HTR-8/SVneo (cell line): ENCODE measurements around the gene ZNF182.
"Not testable (repeated sequence)": the region's sequence is repeated elsewhere in the genome, so short reads cannot be mapped to it uniquely, and the experiment has no call there.

Source experiments
- DNase-seq: peaks from one replicate; pipeline ENCODE4 v3.0.0; 2011; ENCODE audit warnings: low spot score, mixed read lengths; ENCODE audit not compliant: insufficient read length
- FAIRE-seq: peaks from 2 replicates; lab custom pipeline; 2011; peaks lifted over from hg19 to GRCh38; lab: Jason Lieb, UNC

ZNF182 gene

DNA sequence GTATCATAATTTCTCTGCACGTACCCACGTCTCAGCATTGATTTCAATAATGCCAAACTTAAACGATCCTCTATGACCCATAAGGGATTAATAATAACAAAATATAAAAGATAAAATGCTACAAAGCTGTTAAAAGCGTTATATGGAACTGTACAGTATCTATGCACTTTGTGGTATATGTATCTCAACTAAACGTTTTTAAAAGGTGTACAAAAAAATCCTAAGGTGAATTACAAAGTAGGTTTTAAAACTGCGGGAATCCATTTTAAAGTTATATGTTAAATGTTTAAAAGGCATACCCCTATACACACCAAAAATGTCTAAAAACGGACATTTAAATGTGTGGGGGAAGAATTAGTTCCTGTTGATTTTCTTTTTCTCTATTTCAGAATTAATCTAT is 860 bp downstream of the ZNF182 start:
- no peak for DNase-seq
- no peak for FAIRE-seq

DNA sequence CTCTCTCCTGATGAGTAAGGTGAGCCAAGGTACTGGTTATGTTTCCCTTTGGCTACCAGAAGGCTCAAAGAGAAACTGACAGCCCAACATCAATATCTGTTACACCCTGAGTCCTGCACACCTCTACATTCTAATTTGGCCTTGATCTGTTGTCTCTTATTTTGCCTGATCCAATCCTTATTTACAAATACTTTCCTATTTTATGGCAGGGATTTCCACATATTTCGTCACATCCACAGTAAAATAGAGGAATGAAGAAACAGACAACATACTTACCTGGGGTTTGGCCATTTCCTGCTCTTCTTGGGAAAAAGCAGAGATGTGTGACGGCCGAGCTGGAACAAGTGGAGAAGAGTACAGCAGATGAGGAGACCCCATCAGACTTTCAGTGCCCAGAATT is 1.5 kb downstream of the ZNF182 start:
- DNase-seq (no peak), FAIRE-seq (no peak)

DNA sequence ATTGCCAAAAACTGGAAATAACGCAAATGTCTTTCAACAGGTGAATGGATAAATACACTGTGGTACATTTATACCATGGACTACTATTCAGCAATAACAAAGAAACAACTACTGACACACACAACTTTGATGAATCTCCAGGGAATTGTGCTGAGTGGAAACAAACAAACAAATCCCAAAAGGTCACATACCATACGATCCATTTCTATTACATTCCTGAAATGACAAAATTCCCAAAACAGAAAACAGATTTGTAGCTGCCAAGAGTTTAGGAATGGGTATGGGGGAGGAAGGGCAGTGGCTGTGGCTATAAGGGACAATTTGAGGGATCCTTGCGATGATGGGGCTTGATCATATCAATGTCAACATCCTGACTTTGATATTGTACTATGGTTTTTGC is 2.5 kb downstream of the ZNF182 start:
- FAIRE-seq: no peak

DNA sequence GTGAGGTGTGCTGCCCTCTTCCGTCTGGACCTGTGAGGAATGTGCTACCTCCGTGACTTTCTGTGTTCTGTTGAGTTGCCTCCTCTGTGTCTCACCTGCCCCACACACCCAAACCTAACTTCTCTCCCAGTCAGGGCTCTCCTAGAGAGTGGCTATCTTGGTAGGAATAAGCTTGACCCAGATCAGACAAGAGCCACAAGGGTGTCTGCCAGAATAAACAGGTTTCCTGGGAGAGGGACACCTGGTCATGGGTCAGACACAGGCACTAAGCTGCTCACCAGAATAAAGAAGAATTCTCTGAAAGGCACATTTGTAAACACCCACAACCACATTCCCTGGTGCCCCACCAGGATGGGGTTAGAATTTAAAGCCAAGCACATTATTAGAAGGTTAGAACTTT is 11.1 kb downstream of the ZNF182 start:
- DNase-seq (no peak), FAIRE-seq (no peak)

More for the DNA sequence above, 2.5 kb downstream of the ZNF182 start:
- no peak for DNase-seq

DNA sequence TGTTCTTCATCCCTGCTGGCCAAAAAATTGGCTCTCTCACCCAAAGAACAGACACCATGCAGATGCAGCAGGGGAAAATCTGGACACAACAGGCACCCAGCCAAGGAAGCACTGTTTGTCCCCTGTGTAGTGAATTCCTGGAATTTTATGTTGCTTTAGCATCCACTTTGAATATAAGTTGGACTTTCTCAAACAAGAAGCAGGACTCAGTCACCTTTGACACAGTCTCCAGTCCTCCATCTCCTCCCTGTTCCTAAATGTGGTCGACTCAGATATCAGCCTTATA is 11.8 kb downstream of the ZNF182 start:
- DNase-seq: no peak
- no peak for FAIRE-seq

DNA sequence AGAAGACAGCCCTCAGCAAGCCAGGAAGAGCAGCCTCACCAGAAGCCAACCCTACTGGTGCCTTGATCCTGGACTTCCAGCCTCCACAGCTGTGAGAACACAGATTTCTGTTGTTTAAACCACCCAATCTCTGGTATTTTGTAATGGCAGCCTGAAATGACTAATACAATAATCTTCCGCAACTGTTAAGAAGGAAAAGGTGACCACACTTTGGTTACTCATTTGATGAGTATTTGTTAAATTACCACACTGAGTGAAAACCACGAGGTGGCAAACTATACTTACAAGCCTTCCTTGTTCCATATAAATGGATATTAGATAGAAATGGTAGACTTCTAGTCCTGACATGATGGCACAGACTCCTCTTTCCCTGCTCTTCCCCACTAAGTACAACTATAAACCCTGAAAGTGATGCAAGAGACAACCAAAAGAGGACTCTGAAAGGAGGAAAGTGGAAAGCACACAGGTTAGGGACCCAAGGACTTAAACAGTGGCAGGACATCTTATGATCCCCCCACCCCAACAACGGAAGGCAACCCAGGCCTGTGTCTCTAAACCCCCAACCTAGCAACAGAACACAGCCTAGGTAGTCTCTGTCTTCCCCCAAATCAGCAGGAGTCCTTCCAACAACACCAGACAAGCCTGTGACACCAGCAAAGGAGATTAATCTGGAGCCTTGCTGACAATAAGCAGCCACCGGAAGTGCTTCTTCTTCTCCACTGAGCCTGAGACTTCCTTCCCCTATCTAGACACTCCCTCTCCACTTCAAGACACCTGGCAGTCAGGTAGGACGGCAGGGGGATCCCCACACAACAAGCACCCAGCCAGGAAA is 12.3 kb downstream of the ZNF182 start:
- DNase-seq (no peak), FAIRE-seq (no peak)

DNA sequence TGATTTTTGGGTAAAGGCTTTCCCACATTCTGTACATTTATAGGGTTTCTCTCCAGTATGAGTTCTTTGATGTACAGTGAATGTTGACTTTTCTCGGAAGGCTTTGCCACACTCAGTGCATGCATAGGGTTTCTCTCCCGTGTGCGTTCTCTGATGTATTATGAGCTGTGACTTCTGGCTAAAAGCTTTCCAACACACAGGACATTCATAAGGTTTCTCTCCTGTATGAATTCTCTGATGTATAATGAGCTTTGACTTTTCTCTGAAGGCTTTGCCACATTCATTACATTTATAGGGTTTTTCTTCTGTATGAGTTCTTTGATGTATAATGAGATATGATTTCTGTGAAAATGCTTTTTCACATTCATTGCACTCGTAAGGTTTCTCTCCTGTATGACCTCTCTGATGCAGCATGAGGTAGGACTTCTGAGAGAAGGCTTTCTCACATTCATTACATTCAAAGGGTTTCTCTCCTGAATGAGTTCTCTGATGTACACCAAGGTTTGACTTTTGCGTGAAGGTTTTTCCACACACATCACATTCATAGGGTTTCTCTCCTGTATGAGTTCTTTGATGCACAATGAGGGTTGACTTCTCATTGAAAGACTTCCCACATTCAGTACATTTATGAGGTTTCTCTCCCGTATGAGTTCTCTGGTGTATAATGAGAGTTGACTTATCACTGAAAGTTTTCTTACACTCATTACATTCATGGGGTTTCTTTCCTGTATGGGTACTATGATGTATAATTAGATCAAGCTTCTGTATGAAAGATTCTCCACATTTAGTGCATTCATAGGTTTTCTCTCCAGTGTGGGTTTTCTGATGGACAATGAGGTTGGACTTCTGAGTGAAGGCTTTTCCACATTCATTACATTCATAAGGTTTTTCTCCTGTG is 27.3 kb downstream of the ZNF182 start:
- no peak for DNase-seq
- FAIRE-seq: no peak

DNA sequence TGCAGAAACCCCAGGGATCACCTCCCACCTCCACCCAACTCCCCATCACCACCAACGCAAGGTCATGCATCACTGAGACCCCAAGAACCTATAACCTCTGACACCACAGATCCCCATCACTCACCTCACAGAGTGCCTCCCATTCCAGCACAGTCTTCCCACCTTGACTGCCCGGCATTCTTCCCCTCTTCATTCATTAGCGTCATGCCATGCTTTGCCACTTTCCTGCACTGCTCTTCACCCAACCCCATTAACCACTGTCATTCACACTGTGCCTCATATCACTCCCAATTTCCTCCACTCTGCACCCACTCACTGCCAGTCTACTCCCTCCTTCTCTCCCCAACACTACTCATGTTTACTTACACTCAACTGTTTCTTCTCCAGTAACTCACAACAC is 30.6 kb downstream of the ZNF182 start:
- FAIRE-seq (no peak), DNase-seq (no peak)

DNA sequence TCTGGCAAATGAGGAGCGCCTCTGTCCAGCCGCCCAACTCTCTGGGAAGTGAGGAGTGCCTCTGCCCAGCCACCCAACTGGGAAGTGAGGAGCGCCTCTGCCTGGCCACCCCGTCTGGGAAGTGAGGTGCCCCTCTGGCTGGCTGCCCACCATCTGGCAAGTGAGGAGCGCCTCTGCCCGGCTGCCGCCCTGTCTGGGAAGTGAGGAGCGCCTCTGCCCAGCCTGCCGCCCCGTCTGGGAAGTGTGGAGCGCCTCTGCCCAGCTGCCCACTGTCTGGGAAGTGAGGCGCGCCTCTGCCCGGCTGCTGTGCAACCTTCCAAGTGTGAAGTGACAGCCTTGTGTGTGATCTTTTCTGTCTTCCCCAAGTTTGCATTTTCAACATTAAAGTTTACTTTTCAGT is 38.3 kb downstream of the ZNF182 start:
- FAIRE-seq, DNase-seq: not testable (repeated sequence)

DNA sequence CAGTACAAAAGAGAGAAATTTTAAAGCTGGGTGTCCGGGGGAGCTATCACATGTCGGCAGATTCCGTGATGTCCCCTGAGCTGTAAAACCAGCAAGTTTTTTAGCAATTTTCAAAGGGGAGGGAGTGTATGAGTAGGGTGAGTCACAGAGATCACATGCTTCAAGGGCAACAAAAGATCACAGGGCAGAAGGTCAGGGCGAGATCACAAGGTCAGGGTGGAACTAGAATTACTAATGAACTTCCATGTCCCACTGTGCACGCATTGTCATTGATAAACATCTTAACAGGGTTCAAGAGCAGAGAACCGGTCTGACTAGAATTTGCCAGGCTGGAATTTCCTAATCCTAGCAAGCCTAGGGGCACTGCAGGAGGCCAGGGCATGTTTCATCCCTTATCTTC is 42.0 kb downstream of the ZNF182 start:
- DNase-seq, FAIRE-seq: not testable (repeated sequence)

DNA sequence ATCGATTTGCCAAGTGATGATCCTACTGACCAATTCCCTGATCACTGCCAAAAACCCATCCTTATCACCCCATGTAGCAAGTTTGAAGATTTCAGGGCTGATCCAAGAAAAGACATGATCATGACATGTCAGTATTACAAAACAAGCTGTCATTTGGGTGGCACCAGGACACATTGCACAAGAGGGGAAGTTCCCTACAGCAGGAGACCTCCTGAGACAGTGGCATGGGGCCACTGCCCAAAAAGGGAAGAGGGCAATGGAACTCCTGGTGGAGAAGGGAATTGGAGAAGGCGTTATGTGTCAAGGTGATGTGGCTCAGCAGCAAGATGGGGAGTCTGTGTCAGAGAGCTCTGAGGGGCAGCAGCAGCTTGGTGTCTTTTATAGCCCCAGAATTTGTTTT is 43.4 kb downstream of the ZNF182 start:
- DNase-seq (no peak), FAIRE-seq (no peak)

DNA sequence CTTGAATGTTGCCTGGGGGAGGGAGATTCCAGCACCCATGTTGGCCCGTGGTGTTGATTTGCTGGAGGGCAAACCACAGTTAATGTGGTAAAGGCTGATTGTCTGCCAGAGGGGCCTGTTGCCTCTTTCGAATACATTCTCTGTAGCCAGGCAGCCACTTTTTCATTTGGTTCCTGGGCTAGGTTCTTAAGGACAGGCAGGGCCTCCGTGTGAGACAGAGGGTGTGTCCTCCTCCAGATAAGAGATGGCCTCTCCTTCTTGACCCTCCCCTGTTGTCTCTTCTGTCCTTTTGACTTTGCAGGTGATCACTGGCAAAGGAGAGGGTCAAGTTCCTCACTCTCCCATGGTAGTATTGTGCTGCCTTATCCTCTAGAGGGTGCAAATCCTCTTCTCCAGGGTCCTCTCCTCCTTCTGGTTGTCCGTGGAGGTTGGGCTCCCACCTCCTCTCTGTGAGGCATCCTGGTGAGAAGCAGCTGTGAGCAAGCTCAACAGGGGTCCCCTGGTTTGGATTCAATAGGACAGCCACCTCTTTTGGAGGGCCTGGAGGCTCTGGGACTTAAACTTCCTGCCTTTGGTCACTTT is 44.9 kb downstream of the ZNF182 start:
- DNase-seq (peak; percentile 4), FAIRE-seq (no peak)

DNA sequence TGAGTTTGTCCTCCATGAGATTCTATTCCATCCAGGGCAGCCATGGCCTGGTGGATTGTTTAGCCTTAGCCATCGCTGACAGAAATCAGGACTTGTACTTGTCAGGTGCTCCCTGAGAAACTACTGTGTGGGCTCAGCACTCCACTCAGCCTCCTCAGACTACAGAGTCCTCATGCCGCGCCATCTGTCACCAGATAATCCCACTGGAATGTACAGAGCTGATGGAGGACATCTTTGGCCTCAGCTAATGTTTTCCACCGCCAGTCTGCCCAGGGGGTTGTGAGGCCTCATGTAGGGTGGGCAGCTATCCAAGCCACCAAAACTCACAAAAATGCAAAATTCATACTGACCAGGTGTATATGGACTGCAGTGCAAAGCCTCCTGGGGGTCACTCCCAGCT is 45.6 kb downstream of the ZNF182 start:
- not testable (repeated sequence) for FAIRE-seq, DNase-seq

DNA sequence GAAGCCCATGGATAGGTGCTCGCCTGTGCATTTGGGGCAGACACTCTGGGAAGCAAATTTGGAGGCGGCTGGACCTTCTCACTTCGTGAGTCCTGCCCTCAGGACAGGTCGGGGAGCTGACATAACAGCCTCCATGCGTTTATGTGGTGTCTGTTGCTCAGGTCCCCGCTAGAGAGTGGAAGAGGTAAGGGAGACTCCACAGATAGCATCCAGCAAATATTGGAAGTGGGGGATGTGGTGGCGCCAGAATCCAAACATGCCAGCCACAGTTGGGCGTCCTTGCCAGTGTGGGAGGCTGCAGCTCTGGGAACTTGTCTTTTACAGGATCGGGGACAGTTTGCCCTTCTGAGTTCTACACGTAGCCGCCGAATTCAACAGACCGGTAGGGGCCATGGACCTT is 47.8 kb downstream of the ZNF182 start:
- FAIRE-seq: no peak
- no peak for DNase-seq

DNA sequence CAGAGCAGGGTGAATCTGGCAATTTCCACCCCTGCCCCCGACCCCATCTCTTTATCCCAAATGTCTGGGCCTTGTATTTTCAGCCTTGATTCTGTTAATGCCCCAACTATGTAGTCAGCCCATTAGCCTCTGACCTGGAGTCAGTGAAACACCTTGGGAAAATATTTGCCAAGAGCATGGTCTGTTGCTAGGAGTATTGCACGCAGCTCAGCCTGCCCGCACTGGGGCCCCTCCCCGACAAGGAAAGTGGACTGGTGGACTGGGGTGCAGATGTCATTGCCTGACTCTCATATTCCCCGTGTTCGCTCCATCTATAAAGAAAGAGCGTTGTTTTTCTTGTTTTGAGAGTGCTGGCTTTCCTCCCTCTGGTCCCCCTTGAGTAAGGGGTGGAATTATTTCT is 48.5 kb downstream of the ZNF182 start:
- not testable (repeated sequence) for DNase-seq, FAIRE-seq

DNA sequence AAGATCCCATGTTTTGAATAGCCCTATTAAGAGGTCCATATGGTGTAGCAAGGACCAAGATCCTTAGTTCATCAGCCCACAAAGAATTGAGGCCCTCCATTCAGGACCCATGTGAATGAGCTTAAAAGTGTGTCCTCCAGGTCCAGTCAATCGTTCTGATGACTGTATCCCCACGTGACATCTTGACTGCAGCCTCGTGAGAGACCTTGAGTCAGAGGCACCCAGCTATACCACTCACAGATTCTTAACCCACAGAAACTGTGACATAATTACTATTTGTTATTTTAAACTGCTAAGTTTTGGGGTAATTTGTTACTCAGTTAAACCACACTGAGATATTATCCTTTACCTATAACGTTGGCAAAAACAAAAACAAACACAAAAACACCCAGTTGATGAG is 62.4 kb downstream of the ZNF182 start:
- FAIRE-seq: no peak
- no peak for DNase-seq

DNA sequence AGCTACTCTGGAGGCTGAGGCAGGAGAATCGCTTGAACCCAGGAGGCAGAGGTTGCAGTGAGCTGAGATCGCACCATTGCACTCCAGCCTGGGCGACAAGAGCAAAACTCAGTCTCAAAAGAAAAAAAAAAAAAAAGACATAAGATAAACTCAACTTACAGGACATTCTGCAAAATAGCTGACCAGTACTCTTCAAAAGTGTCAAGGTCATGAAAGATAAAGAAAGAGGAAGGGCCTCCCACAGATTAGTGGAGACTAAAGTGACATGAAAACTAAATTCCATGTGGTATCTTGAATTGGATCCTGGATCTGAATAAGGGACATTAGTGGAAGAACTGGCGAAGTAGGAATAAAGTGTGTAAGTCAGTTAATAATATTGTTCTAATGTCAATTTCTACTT is 63.3 kb downstream of the ZNF182 start:
- FAIRE-seq: no peak
- no peak for DNase-seq

DNA sequence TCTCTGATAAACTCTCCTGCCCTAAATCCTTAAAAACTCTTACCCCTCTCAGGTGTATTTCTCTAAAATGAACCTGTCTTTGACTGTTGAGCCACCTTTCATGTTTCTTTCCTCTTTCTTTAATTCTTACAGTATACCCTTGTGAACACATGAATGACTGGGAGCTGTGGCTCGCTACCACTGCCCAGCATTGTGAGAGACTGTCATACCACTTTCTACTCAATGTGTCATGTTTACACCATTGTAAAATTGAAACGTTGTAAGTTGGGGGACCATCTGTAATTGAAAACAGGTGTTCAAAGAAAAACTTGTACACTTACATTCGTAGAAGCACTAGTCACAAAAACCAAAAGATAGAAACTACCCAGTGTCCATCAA is 66.9 kb downstream of the ZNF182 start:
- DNase-seq: no peak
- no peak for FAIRE-seq

DNA sequence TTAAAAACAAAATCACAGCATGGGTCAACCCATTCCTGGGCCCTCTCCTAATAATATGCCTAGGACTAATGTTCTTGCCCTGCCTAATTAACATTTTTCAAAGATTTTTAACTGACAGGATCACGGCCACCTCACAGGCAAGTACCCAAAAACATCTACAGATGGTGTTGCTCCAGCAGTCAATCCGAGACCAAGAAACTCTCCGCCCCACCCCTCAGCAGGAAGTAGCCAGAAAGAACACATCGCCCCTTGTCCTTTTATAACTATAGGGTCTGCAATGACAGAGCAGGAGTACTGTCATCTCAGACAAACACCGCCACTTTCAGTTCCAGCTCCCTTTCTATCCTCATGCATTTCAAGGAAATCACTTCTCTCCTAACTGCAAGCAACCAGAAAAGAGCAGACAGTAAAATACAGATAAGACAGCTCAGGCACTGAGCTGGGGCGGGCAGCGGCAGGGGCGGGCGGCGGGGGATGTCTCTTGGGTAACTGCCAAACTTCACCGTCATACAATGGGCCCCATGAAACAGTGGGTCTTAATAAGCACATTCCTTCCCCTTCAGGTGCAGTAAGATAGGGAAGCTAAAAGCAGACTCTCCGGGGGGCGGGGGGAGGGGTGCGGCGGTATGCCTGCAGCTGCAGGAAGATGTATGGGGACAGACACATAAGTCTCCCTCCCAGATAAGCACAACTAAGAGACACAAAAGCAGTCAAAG is 67.4 kb downstream of the ZNF182 start:
- no peak for FAIRE-seq

DNA sequence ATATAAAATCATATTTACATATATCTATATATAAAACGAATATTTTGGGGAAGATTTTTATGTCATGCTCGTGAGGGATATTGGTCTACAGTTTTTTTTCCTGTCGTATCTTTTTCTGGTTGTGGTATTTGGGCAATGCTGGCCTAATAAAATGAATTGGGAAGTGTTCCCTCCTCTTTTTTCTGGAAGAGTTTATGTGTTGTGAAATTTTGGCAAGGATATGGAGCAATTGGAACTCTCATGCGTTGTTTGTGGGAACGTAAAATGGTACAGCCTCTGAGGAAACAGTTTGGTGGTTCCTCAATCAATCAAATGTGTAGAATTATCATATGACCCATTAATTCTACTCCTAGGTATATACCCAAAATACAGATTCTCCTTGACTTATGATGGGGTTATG is 69.8 kb downstream of the ZNF182 start:
- FAIRE-seq (no peak), DNase-seq (no peak)

More for the DNA sequence above, 67.4 kb downstream of the ZNF182 start:
- DNase-seq: no peak
